Brain microvascular endothelial cell (primary cell): Measurements from ENCODE around the gene CEACAM21.

Source experiments
- DNase-seq: peaks from one replicate; pipeline ENCODE4 v3.0.0-alpha.2; 2020
- H3K27ac ChIP-seq: fragments of 250-450 bp; sonication (Bioruptor Pico); 2 replicates; pipeline ENCODE4 v1.5.1; 2020; ENCODE audit warnings: mild to moderate bottlenecking, moderate library complexity
- H3K27me3 ChIP-seq: fragments of 250-450 bp; sonication (Bioruptor Pico); replicated peaks from 2 replicates; pipeline ENCODE4 v1.5.1; 2020; ENCODE audit warnings: mild to moderate bottlenecking
- H3K36me3 ChIP-seq: fragments of 250-450 bp; sonication (Bioruptor Pico); replicated peaks from 2 replicates; pipeline ENCODE4 v1.5.1; 2020; ENCODE audit warnings: mild to moderate bottlenecking
- H3K4me3 ChIP-seq: 2 replicates; pipeline ENCODE4 v1.5.1; 2011; ENCODE audit warnings: low read depth, mild to moderate bottlenecking, control low read depth, low read length, moderate library complexity
- CTCF ChIP-seq: IDR thresholded peaks from 2 replicates; pipeline ENCODE4 v1.5.1; 2011; ENCODE audit warnings: low read depth, mild to moderate bottlenecking, moderate library complexity, low read length, control low read depth, inconsistent platforms; ENCODE audit errors: missing control alignments
- in situ Hi-C: cut with HindIII; loops from 2 replicates; pipeline ENCODE4 v1.10.0; 2017; ENCODE audit warnings: low sequenced_read_pairs, low pct_ligation_motif_present

The CEACAM21 gene

GRCh38 chr19:41595890-41596280, 19.9 kb downstream of the CEACAM21 start:
- in situ Hi-C loops: no loop called here
- no peaks in the 10 kb centered on the region for H3K36me3 ChIP-seq
- no peaks in the 10 kb centered on the region for H3K27me3 ChIP-seq

GRCh38 chr19:41597600-41598041, 21.7 kb downstream of the CEACAM21 start:
- in situ Hi-C loops: no loop called here
- peak; percentile 73 for DNase-seq
- H3K27ac ChIP-seq: no peak overlapping the region
- no peak overlapping the region for H3K4me3 ChIP-seq
- peak; percentile 98 for TF ChIP-seq CTCF
- no peaks in the 10 kb centered on the region for H3K27me3 ChIP-seq
- H3K36me3 ChIP-seq: no peaks in the 10 kb centered on the region

More at GRCh38 chr19:41595890-41596280, 19.9 kb downstream of the CEACAM21 start:
- DNase-seq: no peak
- H3K4me3 ChIP-seq: no peak overlapping the region
- H3K27ac ChIP-seq: no peak overlapping the region
- no peak for TF ChIP-seq CTCF

GRCh38 chr19:41599175-41599966, 23.4 kb downstream of the CEACAM21 start:
- Histone ChIP-seq H3K27me3 (no peaks in the 10 kb centered on the region), H3K27ac (no peak overlapping the region), H3K36me3 (no peaks in the 10 kb centered on the region), H3K4me3 (no peak overlapping the region)
- TF ChIP-seq CTCF: no peak
- DNase-seq: no peak
- in situ Hi-C loops: no loop called here

GRCh38 chr19:41601771-41602170, 25.8 kb downstream of the CEACAM21 start:
- DNase-seq: no peak
- no peaks in the 10 kb centered on the region for H3K36me3 ChIP-seq
- H3K27me3 ChIP-seq: no peaks in the 10 kb centered on the region
- no peak for TF ChIP-seq CTCF
- no peak overlapping the region for H3K4me3 ChIP-seq
- in situ Hi-C loops: no loop called here
- no peak overlapping the region for H3K27ac ChIP-seq

GRCh38 chr19:41604831-41605230, 28.9 kb downstream of the CEACAM21 start:
- TF ChIP-seq CTCF: no peak

GRCh38 chr19:41606215-41606837, 30.4 kb downstream of the CEACAM21 start:
- Histone ChIP-seq H3K27me3 (no peaks in the 10 kb centered on the region), H3K36me3 (no peaks in the 10 kb centered on the region), H3K4me3 (no peak overlapping the region), H3K27ac (no peak overlapping the region)
- TF ChIP-seq CTCF: no peak
- no peak for DNase-seq
- in situ Hi-C loops: no loop called here

More at GRCh38 chr19:41604831-41605230, 28.9 kb downstream of the CEACAM21 start:
- H3K27me3 ChIP-seq: no peaks in the 10 kb centered on the region
- H3K27ac ChIP-seq: no peak overlapping the region
- no peaks in the 10 kb centered on the region for H3K36me3 ChIP-seq
- DNase-seq: no peak
- in situ Hi-C loops: no loop called here
- no peak overlapping the region for H3K4me3 ChIP-seq
